Gastroesophageal sphincter (tissue), 4 donors: ENCODE measurements around the gene SLC5A11. TPM values are rescaled to one million over a fixed set of nuclear protein-coding genes. Genes with fewer than 3 reads are reported as not detected.

ENCODE experiments used
- ATAC-seq: fragments of 150-250 bp; one replicate; pipeline ENCODE4 v1.9.1; 2016; ENCODE audit warnings: mild to moderate bottlenecking, moderate library complexity
- H3K27ac ChIP-seq, 4 donors: fragments of 200-600 bp; sonication (generic) in 3 of 4; 1 replicate in 3 of 4; 2 replicates in 1 of 4; pipeline ENCODE4 v1.5.1; 2016 to 2019
- H3K27me3 ChIP-seq: fragments of 200-600 bp; sonication (generic); one replicate; pipeline ENCODE4 v1.5.1; 2019
- H3K36me3 ChIP-seq, 2 donors: fragments of 200-600 bp; sonication (generic); one replicate each; pipeline ENCODE4 v1.5.1; 2019; ENCODE audit warnings: control low read depth in 1 of 2
- H3K4me1 ChIP-seq, 3 donors: fragments of 200-600 bp; sonication (generic); 1 replicate in 2 of 3; 2 replicates in 1 of 3; pipeline ENCODE4 v1.5.1; 2016 to 2019; ENCODE audit warnings: control low read depth in 2 of 3
- H3K4me3 ChIP-seq, 2 donors: fragments of 200-600 bp; sonication (generic); one replicate each; pipeline ENCODE4 v1.5.1; 2019; ENCODE audit warnings: mild to moderate bottlenecking in 1 of 2, moderate library complexity in 1 of 2
- H3K9me3 ChIP-seq, 3 donors: fragments of 200-600 bp; sonication (generic); one replicate each; pipeline ENCODE4 v1.5.1; 2017 to 2019; ENCODE audit warnings: control low read depth in 2 of 3
- CTCF ChIP-seq, 4 experiments: fragments of 200-600 bp in 2 of 4; fragments of 450-650 bp in 2 of 4; sonication (generic) in 1 of 4; IDR thresholded peaks; one replicate each; pipeline ENCODE4 v1.5.1; 2017 to 2019; ENCODE audit warnings: antibody characterized with exemption in 4 of 4, mild to moderate bottlenecking in 2 of 4, moderate library complexity in 2 of 4
- EP300 ChIP-seq: sonication (generic); formaldehyde crosslinking; IDR thresholded peaks from one replicate; pipeline ENCODE4 v1.6.1; 2017; ENCODE audit warnings: antibody characterized with exemption, mild to moderate bottlenecking
- POLR2A ChIP-seq, 2 donors: fragments of 450-650 bp; IDR thresholded peaks; one replicate each; pipeline ENCODE4 v1.6.1; 2017; ENCODE audit warnings: antibody characterized with exemption in 2 of 2, mild to moderate bottlenecking in 2 of 2, moderate library complexity in 1 of 2
- POLR2AphosphoS5 ChIP-seq: sonication (generic); formaldehyde crosslinking; IDR thresholded peaks from one replicate; pipeline ENCODE4 v1.6.1; 2017; ENCODE audit warnings: antibody characterized with exemption
- WGBS, 2 donors: methylation state at CpG; one replicate each; pipeline ENCODE4 v1.1.5; 2018; ENCODE audit warnings: low coverage in 1 of 2; 5-methylcytosine and 5-hydroxymethylcytosine counted together
- total RNA-seq, 4 donors: library from RNA; depleted of rRNA; stranded (reverse); fragments of >200 nt; gene quantifications; one replicate each; pipeline ENCODE4 v1.1.0, GENCODE V29; 2016

The SLC5A11 gene
- total RNA-seq, 4 donors from 2014 or later: 0.12 to 2.8 (median 0.27) TPM; not detected in 1

- ATAC-seq: no peak
- no peaks in the 10 kb centered on the region for H3K27me3 ChIP-seq
- H3K9me3 ChIP-seq: no peaks in the 10 kb centered on the region
- H3K4me3 ChIP-seq: no peak overlapping the region
- WGBS, 2 donors: 82 to 100% methylated on average over 2 of the region's 3 CpGs
- TF ChIP-seq POLR2AphosphoS5: no peak
- no peak for TF ChIP-seq POLR2A (IDR thresholded peaks at IDR 0.05)
- TF ChIP-seq EP300: no peak
- no peak for TF ChIP-seq CTCF (IDR thresholded peaks at IDR 0.05)
- H3K4me1 ChIP-seq: no peaks in the 10 kb centered on the region
- H3K36me3 ChIP-seq: peaks cover 0 to 90% of the 10 kb centered on the region in 2 donors
- H3K27ac ChIP-seq: no peak overlapping the region
These were observed 74.8 kb downstream of the SLC5A11 start for GRCh38 chr16:24920568-24920967.

GRCh38 chr16:24921229-24921628 lies 75.5 kb downstream of the SLC5A11 start:
- Histone ChIP-seq H3K4me1 (no peaks in the 10 kb centered on the region), H3K36me3 (peaks cover 0 to 93% of the 10 kb centered on the region in 2 donors), H3K9me3 (no peaks in the 10 kb centered on the region), H3K4me3 (no peak overlapping the region), H3K27me3 (no peaks in the 10 kb centered on the region), H3K27ac (no peak overlapping the region)
- WGBS, 2 donors: 96 to 100% methylated on average over 3 to 8 of the region's 8 CpGs
- TF ChIP-seq EP300 (no peak), POLR2A (IDR thresholded peaks at IDR 0.05) (no peak), POLR2AphosphoS5 (no peak), CTCF (IDR thresholded peaks at IDR 0.05) (no peak)
- ATAC-seq: no peak

DNA sequence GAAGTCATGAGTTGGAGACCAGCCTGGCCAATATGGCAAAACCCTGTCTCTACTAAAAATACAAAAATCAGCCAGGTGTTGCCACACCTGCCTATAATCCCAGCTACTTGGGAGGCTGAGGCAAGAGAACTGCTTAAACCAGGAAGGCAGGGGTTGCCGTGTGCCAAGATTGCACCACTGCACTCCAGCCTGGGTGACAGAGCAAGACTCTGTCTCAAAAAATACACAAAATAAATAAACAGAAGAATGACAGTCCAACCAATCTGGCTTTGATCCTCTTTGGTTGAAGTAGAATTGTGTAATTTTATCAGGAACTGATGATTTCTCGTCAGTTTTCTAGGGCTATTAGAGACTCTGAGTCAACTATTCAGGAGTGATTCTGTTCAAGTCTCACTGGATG lies 79.4 kb downstream of the SLC5A11 start:
- TF ChIP-seq CTCF (IDR thresholded peaks at IDR 0.05): no peak
- H3K27ac ChIP-seq: no peak overlapping the region
- 84% methylated on average over 2 of the region's 2 CpGs; no CpG with 5 or more reads in 1 of the 2 donors for WGBS, 2 donors
- peaks cover 0 to 97% of the 10 kb centered on the region in 2 donors for H3K36me3 ChIP-seq
- no peaks in the 10 kb centered on the region for H3K9me3 ChIP-seq
- H3K27me3 ChIP-seq: no peaks in the 10 kb centered on the region
- no peaks in the 10 kb centered on the region for H3K4me1 ChIP-seq
- no peak for ATAC-seq
- no peak overlapping the region for H3K4me3 ChIP-seq

GRCh38 chr16:24929409-24929808 lies 83.6 kb downstream of the SLC5A11 start:
- H3K4me1 ChIP-seq: no peaks in the 10 kb centered on the region
- H3K27me3 ChIP-seq: no peaks in the 10 kb centered on the region
- H3K36me3 ChIP-seq: peaks cover 0 to 99% of the 10 kb centered on the region in 2 donors
- no peaks in the 10 kb centered on the region for H3K9me3 ChIP-seq
- no peak for TF ChIP-seq POLR2AphosphoS5
- TF ChIP-seq POLR2A (IDR thresholded peaks at IDR 0.05): no peak
- no peak for TF ChIP-seq EP300
- no peak for TF ChIP-seq CTCF (IDR thresholded peaks at IDR 0.05)
- WGBS, 2 donors: 85 to 88% methylated on average over 5 of the region's 5 CpGs
- H3K27ac ChIP-seq: no peak overlapping the region
- no peak for ATAC-seq
- H3K4me3 ChIP-seq: no peak overlapping the region

DNA sequence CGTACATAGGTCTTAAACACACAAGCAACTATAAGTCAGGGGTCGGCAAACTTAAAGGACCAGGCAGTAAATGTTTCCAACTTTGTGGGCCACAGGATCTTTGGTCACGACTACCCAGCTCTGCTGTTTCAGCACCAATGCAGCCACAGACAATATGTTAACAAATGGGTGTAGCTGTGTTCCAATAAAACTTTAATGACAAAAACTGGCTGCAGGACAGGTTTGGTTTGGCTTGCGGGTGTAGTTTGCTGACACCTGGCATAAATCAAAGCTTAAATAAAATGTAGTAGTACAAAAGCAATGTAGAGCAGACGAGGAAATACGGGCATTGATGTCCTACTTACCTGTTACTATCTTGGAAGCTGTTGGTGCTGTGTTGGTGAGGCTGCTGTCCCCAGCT lies 84.7 kb downstream of the SLC5A11 start:
- Histone ChIP-seq H3K4me3 (no peak overlapping the region), H3K36me3 (peaks cover 0 to 99% of the 10 kb centered on the region in 2 donors), H3K4me1 (no peaks in the 10 kb centered on the region), H3K27ac (no peak overlapping the region), H3K9me3 (no peaks in the 10 kb centered on the region), H3K27me3 (no peaks in the 10 kb centered on the region)
- WGBS, 2 donors: 84 to 92% methylated on average over 6 of the region's 6 CpGs
- TF ChIP-seq POLR2AphosphoS5 (no peak), CTCF (IDR thresholded peaks at IDR 0.05) (no peak), EP300 (no peak), POLR2A (IDR thresholded peaks at IDR 0.05) (no peak)
- ATAC-seq: no peak
